Lower leg skin (tissue), 4 donors: Measurements from ENCODE around the gene TECPR2. TPM values are rescaled to one million over a fixed set of nuclear protein-coding genes. Genes with fewer than 3 reads are reported as not detected.

Experiments used
- DNase-seq, 2 donors: peaks; one replicate each; pipeline ENCODE4 v3.0.0-alpha.2; 2019; ENCODE audit warnings: low spot score in 2 of 2
- H3K4me3 ChIP-seq: fragments of 200-600 bp; sonication (generic); 2 replicates; pipeline ENCODE4 v1.5.1; 2017; ENCODE audit warnings: mild to moderate bottlenecking, low read depth; ENCODE audit not compliant: poor library complexity, severe bottlenecking
- POLR2A ChIP-seq, 2 donors: fragments of 450-650 bp; IDR thresholded peaks; one replicate each; pipeline ENCODE4 v1.6.1; 2016 to 2017; ENCODE audit warnings: antibody characterized with exemption in 2 of 2, mild to moderate bottlenecking in 1 of 2, moderate library complexity in 1 of 2
- WGBS, 2 donors: methylation state at CpG; one replicate each; pipeline ENCODE4 v1.1.5; 2018; 5-methylcytosine and 5-hydroxymethylcytosine counted together
- intact Hi-C: fragments of 100-400 bp; cut with DNase I; formaldehyde crosslinking; loops from one replicate; pipeline ENCODE4 v1.15.0; 2023; ENCODE audit warnings: low total_unique reads
- total RNA-seq, 4 donors: library from RNA; depleted of rRNA; stranded (reverse); fragments of >200 nt; gene quantifications; one replicate each; pipeline ENCODE4 v1.1.0, GENCODE V29; 2016
- TF ChIP-seq, protein P1 (sequence below), 3 donors: fragments of 450-650 bp; IDR thresholded peaks; one replicate each; pipeline ENCODE4 v1.5.1; 2016; ENCODE audit warnings: antibody characterized with exemption in 3 of 3, mild to moderate bottlenecking in 3 of 3, moderate library complexity in 2 of 3

TECPR2 gene
- total RNA-seq, 4 donors from 2014 or later, result 10.8 to 37.8 (median 17.8) TPM

DNA sequence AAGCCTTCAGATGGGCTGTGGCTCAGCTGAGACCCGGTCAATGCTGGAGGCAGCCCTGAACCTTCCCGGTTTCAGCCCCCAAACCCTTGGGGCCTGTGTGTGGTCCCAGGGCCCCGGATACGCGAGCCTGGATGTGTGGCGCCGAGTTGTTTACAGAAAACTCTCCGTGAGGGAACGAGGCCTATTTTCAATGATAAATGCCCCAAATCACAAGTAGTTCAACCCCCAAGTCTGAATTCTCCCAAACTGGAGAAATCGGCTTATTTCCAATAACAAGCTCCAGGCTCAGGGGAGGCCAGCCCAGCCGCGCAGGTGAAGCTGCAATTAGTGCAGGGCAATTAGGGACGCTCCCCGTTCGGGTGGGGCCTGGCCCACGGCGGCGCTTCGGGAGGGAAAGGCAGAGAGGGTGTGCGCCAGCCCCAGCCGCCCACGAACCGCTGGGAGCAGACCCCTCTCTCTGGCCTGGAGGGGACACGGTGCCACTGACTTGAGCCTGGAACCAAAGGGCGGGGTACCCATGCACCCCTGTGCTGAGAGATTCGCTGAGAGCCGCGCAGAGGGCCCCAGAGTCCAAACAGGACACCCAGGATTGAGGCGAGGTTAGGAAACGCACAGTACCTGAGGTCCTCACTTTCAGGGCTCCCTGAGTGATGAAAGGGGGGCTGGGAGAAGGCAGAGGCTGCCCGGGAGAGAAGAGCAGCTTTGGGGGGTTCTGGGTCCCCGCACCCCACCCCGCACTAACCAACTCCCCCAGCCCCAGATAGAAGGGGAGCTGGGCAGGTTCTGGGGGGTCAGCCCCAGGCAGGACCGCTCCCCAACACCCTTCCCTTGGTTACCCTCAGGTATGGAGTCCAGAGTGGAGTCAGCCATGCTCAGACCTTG lies 161.1 kb downstream of the TECPR2 start:
- WGBS, 2 donors, result 50 to 61% methylated on average over 24 to 34 of the region's 34 CpGs
- no peak overlapping the region for H3K4me3 ChIP-seq
- intact Hi-C loops, result no loop called here
- TF ChIP-seq POLR2A (IDR thresholded peaks at IDR 0.05), result no peak
- TF ChIP-seq, protein P1, sequence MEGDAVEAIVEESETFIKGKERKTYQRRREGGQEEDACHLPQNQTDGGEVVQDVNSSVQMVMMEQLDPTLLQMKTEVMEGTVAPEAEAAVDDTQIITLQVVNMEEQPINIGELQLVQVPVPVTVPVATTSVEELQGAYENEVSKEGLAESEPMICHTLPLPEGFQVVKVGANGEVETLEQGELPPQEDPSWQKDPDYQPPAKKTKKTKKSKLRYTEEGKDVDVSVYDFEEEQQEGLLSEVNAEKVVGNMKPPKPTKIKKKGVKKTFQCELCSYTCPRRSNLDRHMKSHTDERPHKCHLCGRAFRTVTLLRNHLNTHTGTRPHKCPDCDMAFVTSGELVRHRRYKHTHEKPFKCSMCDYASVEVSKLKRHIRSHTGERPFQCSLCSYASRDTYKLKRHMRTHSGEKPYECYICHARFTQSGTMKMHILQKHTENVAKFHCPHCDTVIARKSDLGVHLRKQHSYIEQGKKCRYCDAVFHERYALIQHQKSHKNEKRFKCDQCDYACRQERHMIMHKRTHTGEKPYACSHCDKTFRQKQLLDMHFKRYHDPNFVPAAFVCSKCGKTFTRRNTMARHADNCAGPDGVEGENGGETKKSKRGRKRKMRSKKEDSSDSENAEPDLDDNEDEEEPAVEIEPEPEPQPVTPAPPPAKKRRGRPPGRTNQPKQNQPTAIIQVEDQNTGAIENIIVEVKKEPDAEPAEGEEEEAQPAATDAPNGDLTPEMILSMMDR (IDR thresholded peaks at IDR 0.05), result no peak
- DNase-seq, result no peak

- DNase-seq, result peak; percentile 98 to 100
- no peak for TF ChIP-seq POLR2A (IDR thresholded peaks at IDR 0.05)
- TF ChIP-seq, protein P1 (IDR thresholded peaks at IDR 0.05), result peak in 2 of 3 donors; percentile 58 to 98
- 0 to 2% methylated on average over 21 of the region's 32 CpGs for WGBS, 2 donors
- H3K4me3 ChIP-seq, result peak overlapping the region; percentile 42
- intact Hi-C loops, result no loop called here
Measured at GRCh38 chr14:102524451-102525218, 161.9 kb downstream of the TECPR2 start.

DNA sequence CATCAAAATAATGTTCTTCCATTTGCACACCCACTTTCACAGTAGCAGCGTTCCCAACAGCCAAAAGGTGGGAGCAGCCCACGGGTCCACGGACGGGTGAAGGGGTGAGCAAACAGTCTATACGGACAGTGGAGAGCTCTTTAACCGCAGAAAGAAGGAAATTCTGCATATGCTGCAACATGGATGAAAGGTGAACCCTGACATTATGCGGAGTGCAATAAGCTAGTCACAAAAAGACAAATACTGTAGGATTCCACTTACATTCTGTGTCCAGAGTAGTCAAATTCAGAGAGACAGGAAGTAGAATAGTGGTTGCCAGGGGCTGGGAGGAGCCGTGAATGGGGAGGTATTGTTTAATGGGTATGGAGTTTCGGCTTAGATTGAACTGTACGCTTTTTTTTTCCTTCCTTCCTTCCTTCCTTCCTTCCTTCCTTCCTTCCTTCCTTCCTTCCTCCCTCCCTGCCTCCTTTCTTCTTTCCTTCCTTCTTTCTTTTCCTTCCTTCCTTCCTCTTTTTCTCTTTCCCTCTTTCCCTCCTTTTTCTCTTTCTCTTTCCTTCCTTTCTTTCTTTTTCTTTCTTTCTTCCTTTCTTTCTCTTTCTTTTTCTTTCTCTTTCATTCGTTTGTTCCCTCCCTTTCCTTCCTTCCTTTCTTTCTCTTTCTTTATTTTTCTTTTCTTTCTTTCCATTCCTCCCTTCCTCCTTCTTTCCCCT lies 162.6 kb downstream of the TECPR2 start:
- WGBS, 2 donors, result 1 to 2% methylated on average over 11 of the region's 11 CpGs
- H3K4me3 ChIP-seq, result peak overlapping the region; percentile 42
- intact Hi-C loops, result no loop called here
- DNase-seq, result no peak
- no peak for TF ChIP-seq POLR2A (IDR thresholded peaks at IDR 0.05)
- TF ChIP-seq, protein P1 (IDR thresholded peaks at IDR 0.05), result no peak

- intact Hi-C loops, result no loop called here
Measured at GRCh38 chr14:102525929-102526497, 163.3 kb downstream of the TECPR2 start.

More at GRCh38 chr14:102525929-102526497, 163.3 kb downstream of the TECPR2 start:
- no peak overlapping the region for H3K4me3 ChIP-seq
- TF ChIP-seq, protein P1 (IDR thresholded peaks at IDR 0.05), result no peak
- TF ChIP-seq POLR2A (IDR thresholded peaks at IDR 0.05), result no peak
- 70 to 75% methylated on average over 12 of the region's 12 CpGs for WGBS, 2 donors
- DNase-seq, result no peak
